H9 (cell line): ENCODE results near the gene IL9R. TPM values are rescaled to one million over a fixed set of nuclear protein-coding genes. Genes with fewer than 3 reads are reported as not detected.

Experiments
- DNase-seq: peaks from one replicate; pipeline ENCODE4 v3.0.0-alpha.2; 2017
- H2AFZ ChIP-seq: one replicate; pipeline ENCODE4 v1.6.1; 2013; ENCODE audit warnings: mild to moderate bottlenecking, low read length, control low read depth, moderate library complexity
- H2AK5ac ChIP-seq: 2 replicates; pipeline ENCODE4 v1.6.1; 2013; ENCODE audit warnings: low read length, control low read depth, mixed read lengths; ENCODE audit not compliant: insufficient read length
- H2BK120ac ChIP-seq: one replicate; pipeline ENCODE4 v1.6.1; 2013; ENCODE audit warnings: low read depth, mild to moderate bottlenecking, low read length, control low read depth, inconsistent platforms; ENCODE audit not compliant: poor library complexity, severe bottlenecking
- H2BK12ac ChIP-seq: 2 replicates; pipeline ENCODE4 v1.6.1; 2013; ENCODE audit warnings: low read length, control low read depth, mixed read lengths, low read depth; ENCODE audit not compliant: insufficient read length
- H2BK15ac ChIP-seq: 2 replicates; pipeline ENCODE4 v1.6.1; 2013; ENCODE audit warnings: low read depth, low read length, control low read depth
- H2BK20ac ChIP-seq: one replicate; pipeline ENCODE4 v1.6.1; 2013; ENCODE audit warnings: low read depth, mild to moderate bottlenecking, low read length, control low read depth, inconsistent platforms; ENCODE audit not compliant: poor library complexity, severe bottlenecking
- H2BK5ac ChIP-seq: 2 replicates; pipeline ENCODE4 v1.6.1; 2013; ENCODE audit warnings: low read length, control low read depth, mixed read lengths; ENCODE audit not compliant: insufficient read length
- H3K14ac ChIP-seq: 2 replicates; pipeline ENCODE4 v1.6.1; 2013; ENCODE audit warnings: low read length, control low read depth; ENCODE audit not compliant: insufficient read depth
- H3K18ac ChIP-seq: 2 replicates; pipeline ENCODE4 v1.6.1; 2013; ENCODE audit warnings: low read depth, mild to moderate bottlenecking, mixed read lengths, low read length, control low read depth; ENCODE audit not compliant: insufficient read length
- H3K23ac ChIP-seq: 2 replicates; pipeline ENCODE4 v1.6.1; 2013; ENCODE audit warnings: low read length, control low read depth, mixed read lengths, low read depth; ENCODE audit not compliant: insufficient read length
- H3K23me2 ChIP-seq: 2 replicates; pipeline ENCODE4 v1.6.1; 2013; ENCODE audit warnings: low read depth, mild to moderate bottlenecking, mixed read lengths, low read length, control low read depth; ENCODE audit not compliant: insufficient read length, poor library complexity, severe bottlenecking
- H3K27ac ChIP-seq: 2 replicates; pipeline ENCODE4 v1.5.1; 2013; ENCODE audit warnings: low read length, control low read depth, mixed read lengths, low read depth; ENCODE audit not compliant: insufficient read length
- H3K27me3 ChIP-seq: 2 replicates; pipeline ENCODE4 v1.6.1; 2013; ENCODE audit warnings: low read length, control low read depth, inconsistent platforms; ENCODE audit not compliant: insufficient read depth
- H3K4ac ChIP-seq: 2 replicates; pipeline ENCODE4 v1.6.1; 2013; ENCODE audit warnings: low read depth, mild to moderate bottlenecking, control low read depth, inconsistent platforms, low read length, moderate library complexity
- H3K4me1 ChIP-seq: 2 replicates; pipeline ENCODE4 v1.6.1; 2013; ENCODE audit warnings: low read length, control low read depth, inconsistent platforms; ENCODE audit not compliant: insufficient read depth
- H3K4me2 ChIP-seq: 2 replicates; pipeline ENCODE4 v1.6.1; 2013; ENCODE audit warnings: low read length, control low read depth, mixed read lengths; ENCODE audit not compliant: insufficient read length, insufficient read depth
- H3K56ac ChIP-seq: 2 replicates; pipeline ENCODE4 v1.6.1; 2013; ENCODE audit warnings: low read depth, mild to moderate bottlenecking, mixed read lengths, low read length, control low read depth; ENCODE audit not compliant: insufficient read length
- H3K79me1 ChIP-seq: 2 replicates; pipeline ENCODE4 v1.6.1; 2013; ENCODE audit warnings: low read depth, mild to moderate bottlenecking, moderate library complexity, low read length, control low read depth, inconsistent platforms; ENCODE audit not compliant: insufficient read depth, poor library complexity, severe bottlenecking
- H3K79me2 ChIP-seq: 2 replicates; pipeline ENCODE4 v1.6.1; 2013; ENCODE audit warnings: low read length, control low read depth, inconsistent platforms; ENCODE audit not compliant: insufficient read depth
- H3K9ac ChIP-seq: 2 replicates; pipeline ENCODE4 v1.6.1; 2013; ENCODE audit warnings: low read length, control low read depth, mixed read lengths; ENCODE audit not compliant: insufficient read length; ENCODE audit errors: extremely low read depth
- H3K9me3 ChIP-seq: one replicate; pipeline ENCODE4 v1.6.1; 2013; ENCODE audit warnings: low read depth, low read length, inconsistent platforms; ENCODE audit not compliant: control insufficient read depth
- H3T11ph ChIP-seq: one replicate; pipeline ENCODE4 v1.6.1; 2013; ENCODE audit warnings: mild to moderate bottlenecking, low read length, control low read depth, inconsistent platforms
- H4K20me1 ChIP-seq: one replicate; pipeline ENCODE4 v1.6.1; 2013; ENCODE audit not compliant: control insufficient read depth, insufficient read length, insufficient read depth
- H4K5ac ChIP-seq: 2 replicates; pipeline ENCODE4 v1.6.1; 2013; ENCODE audit warnings: low read depth, mild to moderate bottlenecking, mixed read lengths, low read length, control low read depth; ENCODE audit not compliant: insufficient read length
- H4K8ac ChIP-seq: replicated peaks from 2 replicates; pipeline ENCODE4 v1.6.1; 2013; ENCODE audit warnings: low read length, control low read depth, mixed read lengths, low read depth; ENCODE audit not compliant: insufficient read length
- H4K91ac ChIP-seq: 2 replicates; pipeline ENCODE4 v1.6.1; 2013; ENCODE audit warnings: low read depth, mild to moderate bottlenecking, moderate library complexity, mixed read lengths, low read length, control low read depth; ENCODE audit not compliant: insufficient read length
- H3K27ac Mint-ChIP-seq, 3 experiments: 2 replicates in 2 of 3; 3 replicates in 1 of 3; pipeline ENCODE4 v1.8.0; 2020 to 2021; ENCODE audit warnings: mixed read lengths in 3 of 3, mild to moderate bottlenecking in 1 of 3, moderate library complexity in 1 of 3
- H3K27me3 Mint-ChIP-seq: 2 replicates; pipeline ENCODE4 v1.8.0; 2021; ENCODE audit warnings: low read depth, mild to moderate bottlenecking, moderate library complexity, mixed read lengths
- H3K36me3 Mint-ChIP-seq, 3 experiments: 2 replicates in 2 of 3; 3 replicates in 1 of 3; pipeline ENCODE4 v1.8.0; 2020 to 2021; ENCODE audit warnings: low read depth in 3 of 3, mixed read lengths in 3 of 3; ENCODE audit not compliant: insufficient read depth in 1 of 3
- H3K4me1 Mint-ChIP-seq, 2 experiments: 2 replicates each; pipeline ENCODE4 v1.8.0; 2020; ENCODE audit warnings: mixed read lengths in 2 of 2
- H3K4me3 Mint-ChIP-seq, 2 experiments: 2 replicates in 1 of 2; 3 replicates in 1 of 2; pipeline ENCODE4 v1.8.0; 2020 to 2021; ENCODE audit warnings: mild to moderate bottlenecking in 2 of 2, mixed read lengths in 2 of 2, moderate library complexity in 1 of 2
- H3K9me3 Mint-ChIP-seq, 2 experiments: 2 replicates in 1 of 2; 3 replicates in 1 of 2; pipeline ENCODE4 v1.8.0; 2020; ENCODE audit warnings: mild to moderate bottlenecking in 2 of 2, mixed read lengths in 2 of 2, moderate library complexity in 1 of 2
- WGBS: extraction: QIAGEN DNeasy Blood & Tissue Kit; methylation state at CpG from one replicate; pipeline ENCODE4 v1.1.7; 2013; ENCODE audit warnings: missing lambda C conversion rate, low lambda C conversion rate, mixed read lengths; ENCODE audit not compliant: insufficient read length; ENCODE audit errors: extremely low coverage; 5-methylcytosine and 5-hydroxymethylcytosine counted together
- total RNA-seq: library from RNA; stranded (reverse); gene quantifications from 2 replicates; pipeline ENCODE4 v1.2.1, GENCODE V29; 2021
- TF ChIP-seq, protein P1 (sequence below): fragments of 200-600 bp; sonication (generic); conservative IDR thresholded peaks from 3 replicates; pipeline ENCODE4 v1.8.0; 2021; ENCODE audit warnings: antibody characterized with exemption, mild to moderate bottlenecking

The IL9R gene
- total RNA-seq, 1 experiment from 2014 or later, result 0.72 TPM

DNA sequence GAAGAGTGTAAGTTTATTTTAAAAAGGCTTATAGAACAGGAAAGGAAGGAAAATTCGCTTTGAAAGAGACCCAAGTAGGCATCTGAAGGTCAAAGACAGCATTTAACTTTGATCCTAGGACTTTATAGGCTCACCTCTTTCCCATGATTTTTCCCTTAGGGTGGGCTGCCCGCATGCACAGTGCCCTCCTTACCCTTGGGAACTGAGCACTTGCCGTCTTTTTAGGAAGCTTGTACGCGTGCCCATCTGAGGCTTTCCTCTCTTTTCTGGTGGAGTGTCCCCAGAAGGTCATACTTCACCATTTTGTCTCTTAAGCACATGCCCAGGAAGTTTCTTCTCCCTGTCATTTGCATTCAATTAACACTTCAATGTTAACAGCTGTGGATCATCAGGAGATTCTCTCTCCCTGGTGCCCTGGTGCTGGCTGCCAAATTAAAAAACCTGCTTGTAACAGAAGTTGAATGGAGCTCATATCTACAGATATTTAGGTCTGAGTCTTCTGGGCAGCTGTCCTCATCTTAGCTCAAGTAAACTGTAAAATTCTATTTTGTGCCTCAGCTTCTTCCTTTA is 38.4 kb upstream of the IL9R start:
- no peaks in the 10 kb centered on the region for H3K79me1 ChIP-seq
- WGBS, result no CpG with 5 or more reads among the region's 5 CpGs
- no peak overlapping the region; the same call in 1 of the 2 replicates for H3K14ac ChIP-seq
- no peaks in the 10 kb centered on the region for H3K23me2 ChIP-seq
- H3K4ac ChIP-seq, result no peak overlapping the region
- peak overlapping the region; percentile 12 for H3K9ac ChIP-seq
- H3K4me2 ChIP-seq, result peak overlapping the region; percentile 79
- peak overlapping the region; percentile 13 for H3K27ac ChIP-seq
- no peak overlapping the region for H2AK5ac ChIP-seq
- H3K9me3 Mint-ChIP-seq, result peaks cover 53 to 55% of the 10 kb centered on the region in 2 experiments
- peak overlapping the region; percentile 71 to 80 for H3K4me3 Mint-ChIP-seq
- no peaks in the 10 kb centered on the region for H3K79me2 ChIP-seq
- H3K27me3 ChIP-seq, result no peaks in the 10 kb centered on the region
- peaks cover 19 to 23% of the 10 kb centered on the region in 2 experiments for H3K4me1 Mint-ChIP-seq
- no peaks in the 10 kb centered on the region; the same call in 1 of the 2 replicates for H3K27me3 Mint-ChIP-seq
- H3K18ac ChIP-seq, result peak overlapping the region; percentile 58
- no peak overlapping the region for H2BK20ac ChIP-seq
- H3K56ac ChIP-seq, result no peak overlapping the region
- TF ChIP-seq, protein P1, sequence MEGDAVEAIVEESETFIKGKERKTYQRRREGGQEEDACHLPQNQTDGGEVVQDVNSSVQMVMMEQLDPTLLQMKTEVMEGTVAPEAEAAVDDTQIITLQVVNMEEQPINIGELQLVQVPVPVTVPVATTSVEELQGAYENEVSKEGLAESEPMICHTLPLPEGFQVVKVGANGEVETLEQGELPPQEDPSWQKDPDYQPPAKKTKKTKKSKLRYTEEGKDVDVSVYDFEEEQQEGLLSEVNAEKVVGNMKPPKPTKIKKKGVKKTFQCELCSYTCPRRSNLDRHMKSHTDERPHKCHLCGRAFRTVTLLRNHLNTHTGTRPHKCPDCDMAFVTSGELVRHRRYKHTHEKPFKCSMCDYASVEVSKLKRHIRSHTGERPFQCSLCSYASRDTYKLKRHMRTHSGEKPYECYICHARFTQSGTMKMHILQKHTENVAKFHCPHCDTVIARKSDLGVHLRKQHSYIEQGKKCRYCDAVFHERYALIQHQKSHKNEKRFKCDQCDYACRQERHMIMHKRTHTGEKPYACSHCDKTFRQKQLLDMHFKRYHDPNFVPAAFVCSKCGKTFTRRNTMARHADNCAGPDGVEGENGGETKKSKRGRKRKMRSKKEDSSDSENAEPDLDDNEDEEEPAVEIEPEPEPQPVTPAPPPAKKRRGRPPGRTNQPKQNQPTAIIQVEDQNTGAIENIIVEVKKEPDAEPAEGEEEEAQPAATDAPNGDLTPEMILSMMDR, result no peak
- H3K23ac ChIP-seq, result no peak overlapping the region
- no peak overlapping the region for H2BK5ac ChIP-seq
- no peak overlapping the region for H4K5ac ChIP-seq
- no peak overlapping the region for H4K8ac ChIP-seq
- peaks cover 0 to 12% (median 6%) of the 10 kb centered on the region in 3 experiments; a peak in 5 of 7 replicates for H3K36me3 Mint-ChIP-seq
- H4K20me1 ChIP-seq, result no peaks in the 10 kb centered on the region
- peak overlapping the region in 2 of 3 experiments; percentile 98 to 99; a peak in 5 of 7 replicates for H3K27ac Mint-ChIP-seq
- H3T11ph ChIP-seq, result no peak overlapping the region
- H4K91ac ChIP-seq, result no peak overlapping the region
- no peak overlapping the region for H2BK15ac ChIP-seq
- H2BK12ac ChIP-seq, result no peak overlapping the region
- DNase-seq, result no peak
- no peak overlapping the region for H2AFZ ChIP-seq
- peaks cover 22% of the 10 kb centered on the region for H3K9me3 ChIP-seq
- H3K4me1 ChIP-seq, result no peaks in the 10 kb centered on the region; the same call in 1 of the 2 replicates
- H2BK120ac ChIP-seq, result no peak overlapping the region
